H1 (cell line): ENCODE results near the gene MAGI2. TPM values are rescaled to one million over a fixed set of nuclear protein-coding genes. Genes with fewer than 3 reads are reported as not detected.

ENCODE experiments used
- CBX8 ChIP-seq: fragments of 300-800, 300-1000 bp; sonication (generic); IDR thresholded peaks from 2 replicates; pipeline ENCODE4 v1.7.1; 2016; ENCODE audit warnings: low read depth, low read length, borderline replicate concordance
- JUN ChIP-seq: IDR thresholded peaks from 2 replicates; pipeline ENCODE4 v1.6.1; 2011; ENCODE audit warnings: low read depth, mild to moderate bottlenecking, improper control_type of control experiment, low read length
- polyA plus RNA-seq, 7 experiments: library from polyadenylated mRNA; depleted of rRNA in 3 of 7; stranded (reverse) in 5 of 7; unstranded in 2 of 7; fragments of >200 nt in 5 of 7; fragments of 200-250 nt in 2 of 7; gene quantifications; 1 replicate in 5 of 7; 2 replicates in 1 of 7; 4 replicates in 1 of 7; pipeline versions ENCODE4 v1.2.1 to v1.2.3, GENCODE V29; 2011 to 2013; ENCODE audit warnings: missing spikeins in 2 of 7, mixed read lengths in 2 of 7
- total RNA-seq: library from RNA; stranded (reverse); fragmentation: NEBNext Ultra II Directional; extraction: Animal tissue kit (Norgen Biotek cat#: 25700); gene quantifications from 2 replicates; pipeline ENCODE4 v1.2.1, GENCODE V29; 2021

MAGI2 gene
- total and polyA plus RNA-seq, 2 of the 8 experiments (the other 6 are each of a cell fraction or from before 2014, with no cell fraction given): 6.0 to 27.3 TPM

DNA sequence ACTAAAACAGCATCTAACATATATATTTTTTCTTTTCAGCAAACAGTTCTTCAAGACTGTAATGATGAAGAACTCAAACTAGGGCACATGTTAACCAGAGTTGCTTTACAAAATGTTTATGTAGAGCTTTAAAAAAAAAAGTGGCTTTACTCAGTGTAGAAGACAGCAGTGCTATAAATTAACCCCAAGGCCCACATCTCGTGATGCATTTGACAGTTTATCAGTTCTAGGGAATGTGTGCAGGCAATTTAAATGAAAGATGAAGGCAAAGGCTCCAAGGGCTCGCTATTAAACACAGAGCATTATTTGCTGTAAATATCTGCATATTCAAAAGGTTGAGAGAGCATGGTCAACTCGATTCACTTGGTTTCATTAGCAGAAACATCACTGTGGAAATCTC, 558.1 kb downstream of the MAGI2 start (continued):
- no peak for TF ChIP-seq CBX8
- TF ChIP-seq JUN: no peak
